Neural progenitor cell (in vitro differentiated cells): ENCODE data around the gene RMDN3. TPM values are rescaled to one million over a fixed set of nuclear protein-coding genes. Genes with fewer than 3 reads are reported as not detected.

Experiments used
- DNase-seq: peaks from one replicate; pipeline ENCODE4 v3.0.0-alpha.2; 2016; ENCODE audit warnings: low spot score
- H2AFZ ChIP-seq: fragments of 200-600 bp; sonication (generic); replicated peaks from 2 replicates; pipeline ENCODE4 v1.6.1; 2016; ENCODE audit warnings: antibody characterized with exemption
- H3F3A ChIP-seq: fragments of 200-600 bp; sonication (generic); 2 replicates; pipeline ENCODE4 v1.6.1; 2016; ENCODE audit warnings: antibody characterized with exemption, low read depth
- H3K27ac ChIP-seq: fragments of 200-600 bp; sonication (generic); 2 replicates; pipeline ENCODE4 v1.5.1; 2016; ENCODE audit warnings: mild to moderate bottlenecking
- H3K27me3 ChIP-seq: fragments of 200-600 bp; sonication (generic); 2 replicates; pipeline ENCODE4 v1.6.1; 2016; ENCODE audit warnings: mild to moderate bottlenecking, moderate library complexity
- H3K36me3 ChIP-seq: fragments of 200-600 bp; sonication (generic); 2 replicates; pipeline ENCODE4 v1.5.1; 2016
- H3K4me1 ChIP-seq: fragments of 200-600 bp; sonication (generic); 2 replicates; pipeline ENCODE4 v1.6.1; 2016; ENCODE audit warnings: mixed run types
- H3K4me2 ChIP-seq: fragments of 200-600 bp; sonication (generic); 2 replicates; pipeline ENCODE4 v1.6.1; 2016
- H3K4me3 ChIP-seq: fragments of 200-600 bp; sonication (generic); 2 replicates; pipeline ENCODE4 v1.5.1; 2016
- H3K79me2 ChIP-seq: fragments of 200-600 bp; sonication (generic); 2 replicates; pipeline ENCODE4 v1.6.1; 2016; ENCODE audit warnings: low read depth
- H3K9ac ChIP-seq: fragments of 200-600 bp; sonication (generic); 2 replicates; pipeline ENCODE4 v1.6.1; 2016
- H3K9me3 ChIP-seq: fragments of 200-600 bp; sonication (generic); 2 replicates; pipeline ENCODE4 v1.5.1; 2016; ENCODE audit warnings: low read depth
- H4K20me1 ChIP-seq: fragments of 200-600 bp; sonication (generic); 2 replicates; pipeline ENCODE4 v1.6.1; 2016; ENCODE audit warnings: low read depth
- H3K27ac Mint-ChIP-seq: 3 replicates; pipeline ENCODE4 v1.8.0; 2021; ENCODE audit warnings: mixed read lengths
- H3K27me3 Mint-ChIP-seq: 2 replicates; pipeline ENCODE4 v1.8.0; 2022; ENCODE audit warnings: low read depth, mild to moderate bottlenecking, inconsistent platforms, moderate library complexity, mixed read lengths; ENCODE audit not compliant: insufficient read depth
- H3K36me3 Mint-ChIP-seq: 3 replicates; pipeline ENCODE4 v1.8.0; 2021; ENCODE audit warnings: mixed read lengths
- H3K4me1 Mint-ChIP-seq: 3 replicates; pipeline ENCODE4 v1.8.0; 2021; ENCODE audit warnings: mixed read lengths
- H3K4me3 Mint-ChIP-seq: 3 replicates; pipeline ENCODE4 v1.8.0; 2021; ENCODE audit warnings: mild to moderate bottlenecking, moderate library complexity, mixed read lengths
- H3K9me3 Mint-ChIP-seq: 3 replicates; pipeline ENCODE4 v1.8.0; 2020; ENCODE audit warnings: mixed read lengths
- CTCF ChIP-seq: fragments of 200-600 bp; sonication (generic); IDR thresholded peaks from 2 replicates; pipeline ENCODE4 v1.5.1; 2017; ENCODE audit warnings: antibody characterized with exemption, mild to moderate bottlenecking
- EZH2 ChIP-seq: fragments of 200-600 bp; sonication (generic); IDR thresholded peaks from 2 replicates; pipeline ENCODE4 v1.6.1; 2017; ENCODE audit warnings: antibody characterized with exemption, mild to moderate bottlenecking, moderate library complexity
- EZH2phosphoT487 ChIP-seq: fragments of 200-600 bp; sonication (generic); IDR thresholded peaks from 2 replicates; pipeline ENCODE4 v1.6.1; 2017; ENCODE audit warnings: antibody characterized with exemption
- total RNA-seq: library from RNA; depleted of rRNA; stranded (reverse); fragments of >200 nt; gene quantifications from 2 replicates; pipeline ENCODE4 v1.2.3, GENCODE V29; 2015; ENCODE audit warnings: low replicate concordance

Gene RMDN3
- total RNA-seq, 1 donor from 2014 or later, result 13.2 TPM

- H3F3A ChIP-seq, result peaks cover 28% of the 10 kb centered on the region
- peaks cover 34% of the 10 kb centered on the region for H3K27me3 ChIP-seq
- Mint-ChIP-seq H3K4me1 (peaks cover 34% of the 10 kb centered on the region), H3K9me3 (no peaks in the 10 kb centered on the region), H3K36me3 (peaks cover 2% of the 10 kb centered on the region), H3K27me3 (peaks cover 8% of the 10 kb centered on the region), H3K4me3 (peak within 1 kb of the TSS; percentile 84), H3K27ac (no peak within 1 kb of the TSS)
- H3K4me1 ChIP-seq, result peaks cover 31% of the 10 kb centered on the region
- H3K9me3 ChIP-seq, result no peaks in the 10 kb centered on the region
- peak within 1 kb of the TSS; percentile 83 for H3K4me2 ChIP-seq
- H3K79me2 ChIP-seq, result no peaks in the 10 kb centered on the region
- no peak within 1 kb of the TSS for H3K27ac ChIP-seq
- no peaks in the 10 kb centered on the region for H4K20me1 ChIP-seq
- peak within 1 kb of the TSS; percentile 56 for H3K4me3 ChIP-seq
- no peaks in the 10 kb centered on the region for H3K36me3 ChIP-seq
- H2AFZ ChIP-seq, result peak within 1 kb of the TSS; percentile 50
- TF ChIP-seq EZH2 (peak; percentile 61), CTCF (peak; percentile 21), EZH2phosphoT487 (peak; percentile 34)
- peak; percentile 74 for DNase-seq
- no peak within 1 kb of the TSS for H3K9ac ChIP-seq
Measured at GRCh38 chr15:40763801-40764628, 9.0 kb upstream of the RMDN3 start, which contains the start of gene GCHFR. Gene GCHFR, plus strand, starts transcription at chr15:40764068. Its CDS starts 113 bp downstream, at chr15:40764181.

GRCh38 chr15:40762919-40763800 is 8.1 kb upstream of the RMDN3 start:
- Histone ChIP-seq H3K4me2 (peak overlapping the region; percentile 83), H3K9ac (no peak overlapping the region), H3K36me3 (no peaks in the 10 kb centered on the region), H3K27me3 (peaks cover 34% of the 10 kb centered on the region), H2AFZ (peak overlapping the region; percentile 50), H3K4me1 (peaks cover 31% of the 10 kb centered on the region), H3K9me3 (no peaks in the 10 kb centered on the region), H4K20me1 (no peaks in the 10 kb centered on the region), H3F3A (peaks cover 28% of the 10 kb centered on the region), H3K27ac (no peak overlapping the region), H3K4me3 (peak overlapping the region; percentile 56), H3K79me2 (no peaks in the 10 kb centered on the region)
- TF ChIP-seq CTCF, result no peak
- peak; percentile 7 for TF ChIP-seq EZH2phosphoT487
- no peaks in the 10 kb centered on the region for H3K9me3 Mint-ChIP-seq
- H3K4me1 Mint-ChIP-seq, result peaks cover 34% of the 10 kb centered on the region
- no peaks in the 10 kb centered on the region for H3K36me3 Mint-ChIP-seq
- peak overlapping the region; percentile 84 for H3K4me3 Mint-ChIP-seq
- H3K27ac Mint-ChIP-seq, result no peak overlapping the region
- H3K27me3 Mint-ChIP-seq, result peaks cover 8% of the 10 kb centered on the region
- DNase-seq, result peak; percentile 49

DNA sequence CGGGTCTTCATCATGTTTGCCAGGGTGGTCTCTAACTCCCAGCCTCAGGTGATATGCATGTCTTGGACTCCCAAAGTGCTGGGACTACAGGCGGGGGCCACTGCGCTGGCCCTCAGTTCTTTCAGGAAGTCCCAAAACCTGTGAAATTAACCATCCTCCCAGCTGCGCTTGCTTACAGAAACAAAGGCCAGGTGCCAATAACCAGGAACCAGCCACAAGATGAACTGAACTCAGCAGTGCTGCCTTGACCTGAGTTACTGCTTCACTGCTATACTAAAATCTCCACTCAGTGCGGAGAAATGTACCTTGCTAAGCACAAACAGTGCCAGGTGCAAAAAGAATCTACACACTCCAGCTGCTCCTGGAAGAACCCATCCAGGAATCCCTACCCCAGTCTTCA is 4.9 kb upstream of the RMDN3 start:
- Histone ChIP-seq H3K9ac (no peak overlapping the region), H3K36me3 (no peaks in the 10 kb centered on the region), H3F3A (peaks cover 24% of the 10 kb centered on the region), H3K4me2 (no peak overlapping the region), H3K4me3 (no peak overlapping the region), H3K27ac (no peak overlapping the region), H3K9me3 (no peaks in the 10 kb centered on the region), H4K20me1 (no peaks in the 10 kb centered on the region), H3K4me1 (peaks cover 15% of the 10 kb centered on the region), H3K27me3 (peaks cover 28% of the 10 kb centered on the region), H3K79me2 (no peaks in the 10 kb centered on the region), H2AFZ (no peak overlapping the region)
- Mint-ChIP-seq H3K4me3 (no peak overlapping the region), H3K4me1 (peaks cover 26% of the 10 kb centered on the region), H3K27me3 (peaks cover 3% of the 10 kb centered on the region), H3K27ac (no peak overlapping the region), H3K36me3 (no peaks in the 10 kb centered on the region), H3K9me3 (no peaks in the 10 kb centered on the region)
- TF ChIP-seq EZH2 (no peak), EZH2phosphoT487 (no peak), CTCF (no peak)
- no peak for DNase-seq
